Neural cell (in vitro differentiated cells): ENCODE results near the gene ZNF326. TPM values are rescaled to one million over a fixed set of nuclear protein-coding genes. Genes with fewer than 3 reads are reported as not detected.

Experiments
- H2AFZ ChIP-seq: fragments of 200-600, 300-800 bp; sonication (generic), shearing (Covaris generic); 2 replicates; pipeline ENCODE4 v1.6.0; 2014; ENCODE audit warnings: low read depth, mild to moderate bottlenecking, antibody characterized with exemption, low read length, moderate library complexity
- H3F3A ChIP-seq: fragments of 200-600 bp; shearing (Covaris generic); 2 replicates; pipeline ENCODE4 v1.6.1; 2016; ENCODE audit warnings: mild to moderate bottlenecking, moderate library complexity, mixed read lengths, antibody characterized with exemption, low read length; ENCODE audit not compliant: insufficient read depth, poor library complexity, severe bottlenecking
- H3K27ac ChIP-seq: fragments of 200-600, 300-800 bp; sonication (generic), shearing (Covaris generic); 2 replicates; pipeline ENCODE4 v1.5.1; 2014; ENCODE audit warnings: mild to moderate bottlenecking, low read length, moderate library complexity
- H3K27me3 ChIP-seq: fragments of 300-800, 200-600 bp; sonication (generic), shearing (Covaris generic); 2 replicates; pipeline ENCODE4 v1.6.0; 2014; ENCODE audit warnings: mild to moderate bottlenecking, low read depth, low read length, moderate library complexity; ENCODE audit not compliant: insufficient read depth
- H3K36me3 ChIP-seq: fragments of 300-800, 200-600 bp; sonication (generic), shearing (Covaris generic); 2 replicates; pipeline ENCODE4 v1.5.1; 2014; ENCODE audit warnings: mild to moderate bottlenecking, antibody characterized with exemption, low read length, moderate library complexity; ENCODE audit not compliant: insufficient read depth
- H3K4me2 ChIP-seq: fragments of 300-800, 200-600 bp; sonication (generic), shearing (Covaris generic); 2 replicates; pipeline ENCODE4 v1.6.0; 2014; ENCODE audit warnings: mild to moderate bottlenecking, low read length
- H3K4me3 ChIP-seq: fragments of 300-800, 200-600 bp; sonication (generic), shearing (Covaris generic); 2 replicates; pipeline ENCODE4 v1.5.1; 2014; ENCODE audit warnings: mild to moderate bottlenecking, low read length, moderate library complexity
- H3K79me2 ChIP-seq: fragments of 200-600 bp; shearing (Covaris generic); replicated peaks from 2 replicates; pipeline ENCODE4 v1.6.0; 2014; ENCODE audit warnings: mild to moderate bottlenecking, low read length, moderate library complexity; ENCODE audit not compliant: insufficient read depth
- H3K9ac ChIP-seq: fragments of 300-800, 200-600 bp; sonication (generic), shearing (Covaris generic); 2 replicates; pipeline ENCODE4 v1.6.1; 2016; ENCODE audit warnings: mild to moderate bottlenecking, low read length, mixed read lengths
- H3K9me2 ChIP-seq: fragments of 200-600 bp; shearing (Covaris generic); 2 replicates; pipeline ENCODE4 v1.6.1; 2016; ENCODE audit warnings: mild to moderate bottlenecking, low read length, mixed read lengths; ENCODE audit not compliant: insufficient read depth
- H3K9me3 ChIP-seq: fragments of 200-600, 300-800 bp; sonication (generic), shearing (Covaris generic); 2 replicates; pipeline ENCODE4 v1.6.1; 2016; ENCODE audit warnings: mild to moderate bottlenecking, mixed run types, low read length, moderate library complexity, mixed read lengths
- H4K20me1 ChIP-seq: fragments of 200-600 bp; shearing (Covaris generic); 2 replicates; pipeline ENCODE4 v1.6.1; 2016; ENCODE audit warnings: mild to moderate bottlenecking, mixed run types; ENCODE audit not compliant: insufficient read depth
- EP300 ChIP-seq: fragments of 450-650 bp; conservative IDR thresholded peaks from 2 replicates; pipeline ENCODE4 v1.6.1; 2014; ENCODE audit warnings: antibody characterized with exemption, mild to moderate bottlenecking, moderate library complexity; ENCODE audit not compliant: poor library complexity, severe bottlenecking
- EZH2 ChIP-seq: fragments of 200-600, 300-800 bp; shearing (Covaris generic), sonication (generic); IDR thresholded peaks from 2 replicates; pipeline ENCODE4 v1.6.1; 2014; ENCODE audit warnings: antibody characterized with exemption, low read length, borderline replicate concordance, mild to moderate bottlenecking; ENCODE audit not compliant: insufficient read depth, poor library complexity, severe bottlenecking
- MXI1 ChIP-seq: fragments of 450-650 bp; conservative IDR thresholded peaks from 2 replicates; pipeline ENCODE4 v1.6.1; 2014; ENCODE audit warnings: antibody characterized with exemption, mild to moderate bottlenecking; ENCODE audit not compliant: poor library complexity, severe bottlenecking
- POLR2AphosphoS5 ChIP-seq: IDR thresholded peaks from 2 replicates; pipeline ENCODE4 v1.6.1; 2012
- RAD21 ChIP-seq: fragments of 450-650 bp; conservative IDR thresholded peaks from 2 replicates; pipeline ENCODE4 v1.6.1; 2014; ENCODE audit warnings: antibody characterized with exemption, mild to moderate bottlenecking, moderate library complexity
- REST ChIP-seq: IDR thresholded peaks from 2 replicates; pipeline ENCODE4 v1.6.1; 2012; ENCODE audit warnings: borderline replicate concordance
- SMC3 ChIP-seq: fragments of 450-650 bp; conservative IDR thresholded peaks from 2 replicates; pipeline ENCODE4 v1.6.1; 2014; ENCODE audit warnings: antibody characterized with exemption, mild to moderate bottlenecking, moderate library complexity; ENCODE audit not compliant: poor library complexity
- TAF1 ChIP-seq: IDR thresholded peaks from 2 replicates; pipeline ENCODE4 v1.6.1; 2012; ENCODE audit warnings: low read depth
- polyA plus RNA-seq: library from polyadenylated mRNA; depleted of rRNA; stranded (reverse); fragments of >200 nt; gene quantifications from 2 replicates; pipeline ENCODE4 v1.2.3, GENCODE V29; 2014
- TF ChIP-seq, protein P1 (sequence below): fragments of 450-650 bp; IDR thresholded peaks from 2 replicates; pipeline ENCODE4 v1.5.1; 2014; ENCODE audit warnings: antibody characterized with exemption, mild to moderate bottlenecking, moderate library complexity; ENCODE audit not compliant: poor library complexity, severe bottlenecking

The ZNF326 gene
- polyA plus RNA-seq, 1 donor from 2014 or later = 65.0 TPM

- Histone ChIP-seq H3F3A (no peaks in the 10 kb centered on the region), H3K9me3 (no peaks in the 10 kb centered on the region), H2AFZ (no peak overlapping the region), H3K9me2 (no peaks in the 10 kb centered on the region), H3K4me2 (no peak overlapping the region), H3K9ac (no peak overlapping the region), H3K27me3 (no peaks in the 10 kb centered on the region), H3K36me3 (no peaks in the 10 kb centered on the region), H3K27ac (no peak overlapping the region), H4K20me1 (no peaks in the 10 kb centered on the region), H3K79me2 (no peaks in the 10 kb centered on the region), H3K4me3 (no peak overlapping the region)
- no peak for TF ChIP-seq TAF1
- TF ChIP-seq, protein P1, sequence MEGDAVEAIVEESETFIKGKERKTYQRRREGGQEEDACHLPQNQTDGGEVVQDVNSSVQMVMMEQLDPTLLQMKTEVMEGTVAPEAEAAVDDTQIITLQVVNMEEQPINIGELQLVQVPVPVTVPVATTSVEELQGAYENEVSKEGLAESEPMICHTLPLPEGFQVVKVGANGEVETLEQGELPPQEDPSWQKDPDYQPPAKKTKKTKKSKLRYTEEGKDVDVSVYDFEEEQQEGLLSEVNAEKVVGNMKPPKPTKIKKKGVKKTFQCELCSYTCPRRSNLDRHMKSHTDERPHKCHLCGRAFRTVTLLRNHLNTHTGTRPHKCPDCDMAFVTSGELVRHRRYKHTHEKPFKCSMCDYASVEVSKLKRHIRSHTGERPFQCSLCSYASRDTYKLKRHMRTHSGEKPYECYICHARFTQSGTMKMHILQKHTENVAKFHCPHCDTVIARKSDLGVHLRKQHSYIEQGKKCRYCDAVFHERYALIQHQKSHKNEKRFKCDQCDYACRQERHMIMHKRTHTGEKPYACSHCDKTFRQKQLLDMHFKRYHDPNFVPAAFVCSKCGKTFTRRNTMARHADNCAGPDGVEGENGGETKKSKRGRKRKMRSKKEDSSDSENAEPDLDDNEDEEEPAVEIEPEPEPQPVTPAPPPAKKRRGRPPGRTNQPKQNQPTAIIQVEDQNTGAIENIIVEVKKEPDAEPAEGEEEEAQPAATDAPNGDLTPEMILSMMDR = no peak
- no peak for TF ChIP-seq SMC3
- no peak for TF ChIP-seq POLR2AphosphoS5
- no peak for TF ChIP-seq REST
- TF ChIP-seq MXI1 = no peak
- TF ChIP-seq RAD21 = no peak
- no peak for TF ChIP-seq EZH2
These were observed 21.3 kb upstream of the ZNF326 start for GRCh38 chr1:89973471-89974127.

GRCh38 chr1:89974256-89974655 is 20.7 kb upstream of the ZNF326 start:
- no peaks in the 10 kb centered on the region for H3K9me3 ChIP-seq
- TF ChIP-seq POLR2AphosphoS5 (no peak), MXI1 (no peak), REST (no peak), TAF1 (no peak), EZH2 (no peak), RAD21 (no peak), EP300 (no peak), SMC3 (no peak)
- TF ChIP-seq, protein P1 = no peak

More at GRCh38 chr1:89974256-89974655, 20.7 kb upstream of the ZNF326 start:
- Histone ChIP-seq H3K4me2 (no peak overlapping the region), H2AFZ (no peak overlapping the region), H3K9ac (no peak overlapping the region), H4K20me1 (no peaks in the 10 kb centered on the region), H3K4me3 (no peak overlapping the region), H3K27ac (no peak overlapping the region), H3K36me3 (no peaks in the 10 kb centered on the region), H3F3A (no peaks in the 10 kb centered on the region), H3K79me2 (no peaks in the 10 kb centered on the region), H3K27me3 (no peaks in the 10 kb centered on the region), H3K9me2 (no peaks in the 10 kb centered on the region)
